ENCODE results near the gene NETO2. TPM values are rescaled to one million over a fixed set of nuclear protein-coding genes. Genes with fewer than 3 reads are reported as not detected.

Gene NETO2
- polyA plus RNA-seq, 3 donors: 12.4 to 15.7 (median 14.3) TPM

- DNase-seq: no peak
- H3K4me1 Mint-ChIP-seq: peaks cover 4% of the 10 kb centered on the region
- Histone ChIP-seq H3K4me3 (replicated peaks in 1 of 3; ENCODE audit: low read depth in 2 of 3, low read length in 3 of 3) (no peak overlapping the region), H3K27ac (ENCODE audit: low read depth in 1 of 2, low read length in 2 of 2) (no peak overlapping the region), H3K79me2 (ENCODE audit: insufficient read depth, low read length) (no peaks in the 10 kb centered on the region), H3K4me1 (ENCODE audit: control insufficient read depth in 1 of 2, insufficient read depth in 2 of 2, low read length in 2 of 2) (peaks cover 2 to 4% of the 10 kb centered on the region in 2 donors), H3K9ac (ENCODE audit: insufficient read depth, low read length, poor library complexity, severe bottlenecking) (no peak overlapping the region), H3K36me3 (replicated peaks in 1 of 2; ENCODE audit: control insufficient read depth in 1 of 2, insufficient read depth in 2 of 2, low read length in 2 of 2) (peaks cover 0 to 12% of the 10 kb centered on the region in 2 donors), H3K27me3 (ENCODE audit: control insufficient read depth in 2 of 2, insufficient read depth in 2 of 2, low read length in 2 of 2) (no peaks in the 10 kb centered on the region), H2AFZ (ENCODE audit: insufficient read depth, low read depth, low read length, poor library complexity, severe bottlenecking) (no peak overlapping the region), H3K4me2 (replicated peaks; ENCODE audit: extremely low read depth, low read length, poor library complexity, severe bottlenecking) (no peak overlapping the region), H3K9me3 (replicated peaks in 1 of 2; ENCODE audit: control insufficient read depth in 1 of 2, insufficient read depth in 1 of 2, low read length in 2 of 2) (no peaks in the 10 kb centered on the region), H4K20me1 (ENCODE audit: insufficient read depth, low read length) (no peaks in the 10 kb centered on the region)
- WGBS (ENCODE audit: insufficient coverage): no CpG with 5 or more reads among the region's 5 CpGs
- peaks cover 0 to 2% (median 0%) of the 10 kb centered on the region in 3 donors for H3K27me3 Mint-ChIP-seq (ENCODE audit: low read depth in 3 of 3)
- H3K4me3 Mint-ChIP-seq: no peak overlapping the region
- no peak for TF ChIP-seq CTCF (IDR thresholded peaks at IDR 0.05)
- peaks cover 13 to 16% of the 10 kb centered on the region in 2 donors for H3K36me3 Mint-ChIP-seq
- intact Hi-C loops (cut with micrococcal nuclease): no loop called here
- no peak overlapping the region for H3K27ac Mint-ChIP-seq
- peaks cover 0 to 1% (median 0%) of the 10 kb centered on the region in 7 donors for H3K9me3 Mint-ChIP-seq
Measured at GRCh38 chr16:47079860-47080259, 63.9 kb downstream of the NETO2 start.

GRCh38 chr16:47073223-47074155 is 70.3 kb downstream of the NETO2 start:
- no peak for TF ChIP-seq CTCF (IDR thresholded peaks at IDR 0.05)
- DNase-seq: no peak
- no peak overlapping the region for H3K9ac ChIP-seq (ENCODE audit: insufficient read depth, low read length, poor library complexity, severe bottlenecking)
- peaks cover 7% of the 10 kb centered on the region in 2 donors for H3K4me1 ChIP-seq (ENCODE audit: control insufficient read depth in 1 of 2, insufficient read depth in 2 of 2, low read length in 2 of 2)
- peaks cover 10% of the 10 kb centered on the region for H3K4me1 Mint-ChIP-seq
- H3K9me3 Mint-ChIP-seq: peaks cover 0 to 4% (median 0%) of the 10 kb centered on the region in 7 donors
- peaks cover 3 to 4% (median 3%) of the 10 kb centered on the region in 3 donors for H3K27me3 Mint-ChIP-seq (ENCODE audit: low read depth in 3 of 3)
- no peak overlapping the region for H3K4me3 Mint-ChIP-seq
- no peak overlapping the region for H3K27ac ChIP-seq (ENCODE audit: low read depth in 1 of 2, low read length in 2 of 2)
- no peak overlapping the region for H3K27ac Mint-ChIP-seq
- H3K36me3 ChIP-seq (replicated peaks in 1 of 2; ENCODE audit: control insufficient read depth in 1 of 2, insufficient read depth in 2 of 2, low read length in 2 of 2): no peaks in the 10 kb centered on the region
- WGBS (ENCODE audit: insufficient coverage): 96% methylated on average over 5 of the region's 6 CpGs
- no peak overlapping the region for H2AFZ ChIP-seq (ENCODE audit: insufficient read depth, low read depth, low read length, poor library complexity, severe bottlenecking)
- no peaks in the 10 kb centered on the region for H3K27me3 ChIP-seq (ENCODE audit: control insufficient read depth in 2 of 2, insufficient read depth in 2 of 2, low read length in 2 of 2)
- no peak overlapping the region for H3K4me2 ChIP-seq (replicated peaks; ENCODE audit: extremely low read depth, low read length, poor library complexity, severe bottlenecking)
- intact Hi-C loops (cut with micrococcal nuclease): no loop called here
- H3K36me3 Mint-ChIP-seq: no peaks in the 10 kb centered on the region
- H3K9me3 ChIP-seq (replicated peaks in 1 of 2; ENCODE audit: control insufficient read depth in 1 of 2, insufficient read depth in 1 of 2, low read length in 2 of 2): no peaks in the 10 kb centered on the region
- H3K79me2 ChIP-seq (ENCODE audit: insufficient read depth, low read length): no peaks in the 10 kb centered on the region
- no peak overlapping the region for H3K4me3 ChIP-seq (replicated peaks in 1 of 3; ENCODE audit: low read depth in 2 of 3, low read length in 3 of 3)
- H4K20me1 ChIP-seq (ENCODE audit: insufficient read depth, low read length): no peaks in the 10 kb centered on the region

Data from CD14-positive monocyte (primary cell).